HepG2 (cell line): ENCODE data around the gene CACNA1G. TPM values are rescaled to one million over a fixed set of nuclear protein-coding genes. Genes with fewer than 3 reads are reported as not detected.

Experiments
- ATF1 ChIP-seq: IDR thresholded peaks from 2 replicates; pipeline ENCODE4 v1.6.1; 2016; ENCODE audit warnings: mild to moderate bottlenecking, control low read depth
- CBX1 ChIP-seq: IDR thresholded peaks from one replicate; pipeline ENCODE4 v1.6.1; 2016; ENCODE audit warnings: antibody characterized with exemption, low read depth
- IKZF4 ChIP-seq: sonication (generic); formaldehyde crosslinking; IDR thresholded peaks from 2 replicates; pipeline ENCODE4 v1.5.1; 2020; ENCODE audit warnings: borderline replicate concordance, mild to moderate bottlenecking, low read depth, missing genetic modification reagents; ENCODE audit errors: not compliant biosample characterization
- MAX ChIP-seq: IDR thresholded peaks from 2 replicates; pipeline ENCODE4 v1.6.1; 2012; ENCODE audit warnings: inconsistent platforms
- MED13 ChIP-seq: sonication (generic); formaldehyde crosslinking; IDR thresholded peaks from 2 replicates; pipeline ENCODE4 v1.5.0; 2020; ENCODE audit warnings: missing genetic modification reagents
- MLX ChIP-seq: IDR thresholded peaks from 2 replicates; pipeline ENCODE4 v1.6.1; 2016
- MTA3 ChIP-seq: sonication (generic); formaldehyde crosslinking; IDR thresholded peaks from 2 replicates; pipeline ENCODE4 v1.4.0; 2020; ENCODE audit warnings: missing genetic modification reagents
- ONECUT2 ChIP-seq: sonication (generic); formaldehyde crosslinking; IDR thresholded peaks from 2 replicates; pipeline ENCODE4 v1.4.0; 2020; ENCODE audit warnings: missing genetic modification reagents
- RNF2 ChIP-seq: fragments of 450-650 bp; conservative IDR thresholded peaks from 2 replicates; pipeline ENCODE4 v1.6.1; 2016; ENCODE audit warnings: low read depth
- SETDB1 ChIP-seq: sonication (generic); formaldehyde crosslinking; IDR thresholded peaks from 2 replicates; pipeline ENCODE4 v1.5.1; 2020; ENCODE audit warnings: missing genetic modification reagents, mild to moderate bottlenecking, borderline replicate concordance
- TERF1 ChIP-seq: sonication (generic); formaldehyde crosslinking; IDR thresholded peaks from 2 replicates; pipeline ENCODE4 v1.8.0; 2022; ENCODE audit warnings: mild to moderate bottlenecking, missing genetic modification reagents, moderate library complexity
- TRAFD1 ChIP-seq: sonication (generic); formaldehyde crosslinking; IDR thresholded peaks from 2 replicates; pipeline ENCODE4 v1.5.1; 2020; ENCODE audit warnings: missing genetic modification reagents, mild to moderate bottlenecking, borderline replicate concordance
- ZNF274 ChIP-seq: sonication (generic); formaldehyde crosslinking; IDR thresholded peaks from 2 replicates; pipeline ENCODE4 v1.5.1; 2020; ENCODE audit warnings: mild to moderate bottlenecking, missing genetic modification reagents
- ZNF446 ChIP-seq: sonication (generic); formaldehyde crosslinking; IDR thresholded peaks from 2 replicates; pipeline ENCODE4 v1.5.0; 2020; ENCODE audit warnings: mild to moderate bottlenecking, missing genetic modification reagents
- ZNF484 ChIP-seq: sonication (generic); formaldehyde crosslinking; IDR thresholded peaks from 2 replicates; pipeline ENCODE4 v1.5.1; 2020; ENCODE audit warnings: mild to moderate bottlenecking, low read depth, missing genetic modification reagents, borderline replicate concordance
- ZNF605 ChIP-seq: sonication (generic); formaldehyde crosslinking; IDR thresholded peaks from 2 replicates; pipeline ENCODE4 v1.8.0; 2022; ENCODE audit warnings: mild to moderate bottlenecking, missing genetic modification reagents
- ZNF75D ChIP-seq: sonication (generic); formaldehyde crosslinking; IDR thresholded peaks from 2 replicates; pipeline ENCODE4 v1.8.1; 2023; ENCODE audit warnings: missing genetic modification reagents, mild to moderate bottlenecking, borderline replicate concordance
- ZNF776 ChIP-seq: sonication (generic); formaldehyde crosslinking; IDR thresholded peaks from 2 replicates; pipeline ENCODE4 v1.4.0; 2020; ENCODE audit warnings: mild to moderate bottlenecking, missing genetic modification reagents
- ZNF841 ChIP-seq: sonication (generic); formaldehyde crosslinking; IDR thresholded peaks from 2 replicates; pipeline ENCODE4 v1.8.1; 2023; ENCODE audit warnings: missing genetic modification reagents, borderline replicate concordance
- ZSCAN29 ChIP-seq: sonication (generic); formaldehyde crosslinking; conservative IDR thresholded peaks from 2 replicates; pipeline ENCODE4 v1.4.0; 2020; ENCODE audit warnings: mild to moderate bottlenecking, missing genetic modification reagents
- ZSCAN5A ChIP-seq: sonication (generic); formaldehyde crosslinking; IDR thresholded peaks from 2 replicates; pipeline ENCODE4 v1.8.0; 2022; ENCODE audit warnings: mild to moderate bottlenecking, missing genetic modification reagents, borderline replicate concordance
- polyA plus RNA-seq, 8 experiments: library from polyadenylated mRNA; depleted of rRNA in 3 of 8; stranded (reverse) in 7 of 8; unstranded in 1 of 8; fragments of >200 nt; fragmentation: Illumina TruSeq in 4 of 8; extraction: Trizol in 4 of 8; gene quantifications; 2 replicates each; pipeline versions ENCODE4 v1.2.1 to v1.2.3, GENCODE V29; 2011 to 2016; ENCODE audit warnings: low read depth in 4 of 8, missing spikeins in 1 of 8, mixed read lengths in 1 of 8; ENCODE audit not compliant: insufficient read depth in 1 of 8
- total RNA-seq, 5 experiments: library from RNA; depleted of rRNA; stranded (reverse); fragments of >200 nt; fragmentation: Illumina TruSeq; extraction: Trizol; gene quantifications; 2 replicates each; pipeline ENCODE4 v1.2.3, GENCODE V29; 2016; ENCODE audit warnings: low read depth in 1 of 5

The CACNA1G gene
- total and polyA plus RNA-seq, 2 of the 13 experiments (the other 11 are each of a cell fraction or from before 2014, with no cell fraction given), result 0.02 TPM; not detected in 1

GRCh38 chr17:50638966-50639713, 78.6 kb downstream of the CACNA1G start (continued):
- TF ChIP-seq ZNF484 (CRISPR knock-in tag), result no peak
- TF ChIP-seq SETDB1 (CRISPR knock-in tag), result no peak
- TF ChIP-seq ONECUT2 (CRISPR knock-in tag), result no peak
- TF ChIP-seq TRAFD1 (CRISPR knock-in tag), result no peak
- no peak for TF ChIP-seq TERF1
- no peak for TF ChIP-seq MTA3
- TF ChIP-seq ZSCAN5A (CRISPR knock-in tag), result no peak
- no peak for TF ChIP-seq ZNF75D (CRISPR knock-in tag)
- TF ChIP-seq ZSCAN29 (CRISPR knock-in tag), result no peak; the same call in 1 of the 2 replicates
- TF ChIP-seq MAX, result peak; percentile 16; the same call in 1 of the 2 replicates
- no peak for TF ChIP-seq ATF1 (CRISPR knock-in tag)
- no peak for TF ChIP-seq ZNF446 (CRISPR knock-in tag)
- no peak for TF ChIP-seq MLX (CRISPR knock-in tag)
- TF ChIP-seq ZNF776 (CRISPR knock-in tag), result no peak
- no peak for TF ChIP-seq ZNF274 (CRISPR knock-in tag)
- no peak for TF ChIP-seq IKZF4 (CRISPR knock-in tag)
- TF ChIP-seq ZNF841, result no peak
- TF ChIP-seq RNF2, result no peak
- TF ChIP-seq CBX1, result no peak
- TF ChIP-seq MED13 (CRISPR knock-in tag), result no peak
- TF ChIP-seq ZNF605 (CRISPR knock-in tag), result peak; percentile 62; the same call in 1 of the 2 replicates
